OCI-LY3 (cell line): ENCODE measurements around the gene NMNAT1.
"Not testable (repeated sequence)": the region's sequence is repeated elsewhere in the genome, so short reads cannot be mapped to it uniquely, and the experiment has no call there.

Source experiments
- EZH2phosphoT487 ChIP-seq: fragments of 200-600 bp; shearing (Covaris generic); IDR thresholded peaks from 2 replicates; pipeline ENCODE4 v1.6.1; 2018; ENCODE audit warnings: antibody characterized with exemption, mixed run types, low read depth
- TF ChIP-seq, protein P1 (sequence below): fragments of 200-600, 300-600 bp; sonication (generic); IDR thresholded peaks from 2 replicates; pipeline ENCODE4 v1.5.1; 2014; ENCODE audit warnings: antibody characterized with exemption, low read length, low read depth

DNA sequence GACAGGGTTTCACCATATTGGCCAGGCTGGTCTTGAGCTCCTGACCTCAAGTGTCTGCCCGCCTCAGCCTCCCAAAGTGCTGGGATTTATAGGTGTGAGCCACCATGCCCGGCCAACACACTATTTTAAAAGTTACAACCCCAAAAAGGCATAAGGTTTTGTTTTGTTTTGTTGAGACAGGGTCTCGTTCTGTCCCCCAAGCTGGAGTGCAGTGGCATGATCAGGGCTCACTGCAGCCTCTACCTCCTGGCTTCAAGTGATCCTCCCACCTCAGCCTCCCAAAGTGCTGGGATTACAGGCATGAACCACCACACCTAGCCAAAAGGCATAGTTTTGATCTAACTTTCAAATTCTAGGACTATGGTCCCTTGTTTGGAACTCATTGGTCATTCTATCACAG, 25.8 kb upstream of the NMNAT1 start:
- TF ChIP-seq, protein P1, sequence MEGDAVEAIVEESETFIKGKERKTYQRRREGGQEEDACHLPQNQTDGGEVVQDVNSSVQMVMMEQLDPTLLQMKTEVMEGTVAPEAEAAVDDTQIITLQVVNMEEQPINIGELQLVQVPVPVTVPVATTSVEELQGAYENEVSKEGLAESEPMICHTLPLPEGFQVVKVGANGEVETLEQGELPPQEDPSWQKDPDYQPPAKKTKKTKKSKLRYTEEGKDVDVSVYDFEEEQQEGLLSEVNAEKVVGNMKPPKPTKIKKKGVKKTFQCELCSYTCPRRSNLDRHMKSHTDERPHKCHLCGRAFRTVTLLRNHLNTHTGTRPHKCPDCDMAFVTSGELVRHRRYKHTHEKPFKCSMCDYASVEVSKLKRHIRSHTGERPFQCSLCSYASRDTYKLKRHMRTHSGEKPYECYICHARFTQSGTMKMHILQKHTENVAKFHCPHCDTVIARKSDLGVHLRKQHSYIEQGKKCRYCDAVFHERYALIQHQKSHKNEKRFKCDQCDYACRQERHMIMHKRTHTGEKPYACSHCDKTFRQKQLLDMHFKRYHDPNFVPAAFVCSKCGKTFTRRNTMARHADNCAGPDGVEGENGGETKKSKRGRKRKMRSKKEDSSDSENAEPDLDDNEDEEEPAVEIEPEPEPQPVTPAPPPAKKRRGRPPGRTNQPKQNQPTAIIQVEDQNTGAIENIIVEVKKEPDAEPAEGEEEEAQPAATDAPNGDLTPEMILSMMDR = not testable (repeated sequence)
- TF ChIP-seq EZH2phosphoT487 = not testable (repeated sequence)
